GM12875 (cell line): ENCODE data around the gene FMN2.

Source experiments
- H3K4me3 ChIP-seq: one replicate; pipeline ENCODE4 v1.5.1; 2011; ENCODE audit warnings: low read depth, low read length, control low read depth
- CTCF ChIP-seq: IDR thresholded peaks from 2 replicates; pipeline ENCODE4 v1.5.1; 2011; ENCODE audit warnings: low read depth, mild to moderate bottlenecking, control low read depth, inconsistent platforms, low read length, moderate library complexity, borderline replicate concordance; ENCODE audit not compliant: insufficient read depth

Gene FMN2

DNA sequence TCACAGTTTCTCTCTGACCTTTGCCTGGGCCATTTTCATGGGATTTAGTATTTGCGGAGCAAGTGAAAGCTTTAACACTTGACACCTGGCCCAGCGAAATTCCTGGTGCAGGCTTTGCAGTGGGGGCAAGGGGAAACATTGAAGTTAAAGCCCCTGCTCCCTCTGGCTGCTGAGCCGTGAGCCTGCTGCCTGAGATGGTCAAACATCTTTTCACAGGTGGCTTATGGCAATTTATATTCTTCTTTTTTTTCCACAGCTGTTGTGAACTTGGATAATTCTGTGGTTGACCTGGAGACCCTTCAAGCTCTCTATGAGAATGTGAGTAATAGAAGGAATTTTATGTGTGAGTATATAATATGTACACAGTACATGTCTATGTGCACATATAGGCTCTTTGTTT lies 202.9 kb downstream of the FMN2 start:
- no peak for TF ChIP-seq CTCF
- no peak overlapping the region for H3K4me3 ChIP-seq

DNA sequence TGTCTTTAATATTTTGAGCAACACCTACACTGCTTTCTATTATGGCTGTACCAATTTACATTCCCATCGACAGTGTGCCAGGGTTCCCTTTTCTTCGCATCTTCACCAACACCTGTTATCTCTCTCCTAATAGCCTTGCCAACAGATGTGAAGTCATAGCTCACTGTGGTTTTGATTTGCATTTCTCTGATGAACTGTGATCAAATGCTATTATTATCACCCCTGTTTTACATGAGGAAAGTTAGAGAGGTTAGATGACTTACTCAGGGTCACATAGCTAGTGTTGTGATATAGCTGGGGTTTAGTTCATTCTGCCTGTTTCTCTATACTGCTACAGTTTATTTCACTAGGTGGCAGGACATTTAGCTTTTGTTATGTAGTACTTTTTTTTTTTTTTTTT lies 204.1 kb downstream of the FMN2 start:
- TF ChIP-seq CTCF: no peak
- H3K4me3 ChIP-seq: no peak overlapping the region

DNA sequence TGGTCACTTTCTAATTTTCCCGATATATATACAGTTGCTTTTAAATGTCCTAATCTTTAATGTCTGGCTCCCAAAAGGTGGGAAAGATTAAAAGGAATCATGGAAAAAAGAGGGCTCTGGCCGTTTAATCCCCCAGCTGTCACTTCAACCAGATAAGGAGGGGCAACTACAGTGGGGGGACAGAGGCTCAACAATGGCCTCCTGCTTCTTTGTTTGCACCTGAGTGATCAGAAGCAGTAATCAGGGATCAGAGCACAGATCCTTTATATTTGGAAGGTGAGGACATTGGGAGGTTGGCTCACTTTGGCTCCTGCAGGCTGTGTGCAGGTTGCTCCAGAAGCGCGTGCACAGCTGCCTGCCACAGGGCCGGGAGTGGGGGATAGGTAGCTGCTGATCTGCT lies 212.8 kb downstream of the FMN2 start:
- TF ChIP-seq CTCF: no peak
- H3K4me3 ChIP-seq: no peak overlapping the region

DNA sequence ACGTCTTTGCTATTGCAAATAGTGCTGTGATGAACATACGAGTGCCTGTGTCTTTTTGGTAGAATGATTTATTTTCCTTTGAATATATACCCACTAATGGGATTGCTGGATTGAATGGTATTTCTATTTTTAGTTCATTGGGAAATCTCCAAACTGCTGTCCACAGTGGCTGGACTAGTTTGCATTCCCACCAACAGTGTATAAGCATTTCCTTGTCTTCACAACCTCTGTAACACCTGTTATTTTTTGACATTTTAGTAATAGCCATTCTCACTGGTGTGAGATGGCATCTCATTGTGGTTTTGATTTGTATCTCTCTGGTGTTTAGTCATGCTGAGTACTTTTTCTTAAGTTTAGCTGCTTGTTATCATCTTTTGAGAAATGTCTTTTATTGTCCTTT lies 215.0 kb downstream of the FMN2 start:
- H3K4me3 ChIP-seq: no peak overlapping the region
- no peak for TF ChIP-seq CTCF

DNA sequence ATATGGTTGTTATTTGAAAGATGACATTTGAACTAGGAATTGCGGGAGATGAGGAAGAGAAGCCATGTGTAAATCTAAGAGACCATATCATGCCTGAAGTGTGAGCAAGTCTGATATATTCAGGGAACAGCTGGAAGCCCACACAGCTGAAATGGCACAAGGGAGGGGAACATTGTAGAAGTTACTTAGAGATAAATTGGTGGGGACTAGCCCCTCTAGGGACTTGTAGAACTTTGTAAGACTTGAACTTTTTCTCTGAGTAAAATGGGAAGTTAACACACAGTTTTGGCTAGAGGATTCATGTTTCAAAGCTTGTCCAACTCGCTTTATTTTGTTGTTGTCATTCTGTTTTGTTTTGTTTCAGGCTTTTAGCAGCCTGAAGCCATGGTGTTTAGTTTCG lies 216.4 kb downstream of the FMN2 start:
- no peak for TF ChIP-seq CTCF
- no peak overlapping the region for H3K4me3 ChIP-seq

DNA sequence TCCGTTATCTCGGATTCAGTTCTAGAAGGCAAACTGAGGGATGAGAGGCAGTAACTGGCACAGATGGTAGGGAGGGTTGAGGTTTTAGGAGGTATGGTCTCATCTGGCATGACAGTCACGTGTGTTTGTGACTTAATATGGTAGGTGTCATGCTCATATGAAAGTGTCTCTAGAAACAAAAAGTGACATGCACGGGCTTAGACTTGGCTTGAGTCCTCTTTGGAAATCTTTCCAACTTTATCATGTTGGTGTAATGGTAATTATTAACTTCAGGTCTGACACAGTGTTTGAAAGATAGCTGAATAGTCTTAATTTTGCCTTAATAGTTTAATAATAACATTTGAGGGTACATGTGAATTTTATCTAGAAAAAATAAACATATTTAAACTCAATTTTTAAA lies 218.1 kb downstream of the FMN2 start:
- no peak for TF ChIP-seq CTCF
- no peak overlapping the region for H3K4me3 ChIP-seq

GRCh38 chr1:240310226-240310925 lies 218.7 kb downstream of the FMN2 start:
- H3K4me3 ChIP-seq: no peak overlapping the region
- TF ChIP-seq CTCF: no peak
